Adrenal gland (tissue), 12 donors: ENCODE data around the gene DPYD. TPM values are rescaled to one million over a fixed set of nuclear protein-coding genes. Genes with fewer than 3 reads are reported as not detected.

Source experiments
- DNase-seq, 7 donors: peaks; one replicate each; pipeline ENCODE4 v3.0.0-alpha.2; 2019 to 2020
- H3K27ac ChIP-seq, 5 donors: fragments of 200-600 bp; sonication (generic) in 4 of 5; 1 replicate in 3 of 5; 2 replicates in 2 of 5; pipeline versions ENCODE4 v1.5.1 to v1.8.0; 2016 to 2020; ENCODE audit warnings: mild to moderate bottlenecking in 1 of 5
- H3K27me3 ChIP-seq: fragments of 200-600 bp; 2 replicates; pipeline ENCODE4 v1.8.0; 2021
- H3K36me3 ChIP-seq, 2 donors: fragments of 200-600 bp; replicated peaks in 1 of 2; 1 replicate in 1 of 2; 2 replicates in 1 of 2; pipeline versions ENCODE4 v1.5.1 to v1.8.0; 2018 to 2022
- H3K4me1 ChIP-seq, 2 donors: fragments of 200-600 bp; replicated peaks in 1 of 2; 1 replicate in 1 of 2; 2 replicates in 1 of 2; pipeline versions ENCODE4 v1.5.1 to v1.8.0; 2018 to 2021
- H3K4me3 ChIP-seq, 4 donors: fragments of 200-600 bp; sonication (generic) in 3 of 4; one replicate each; pipeline ENCODE4 v1.5.1; 2016 to 2018
- H3K9me3 ChIP-seq, 3 donors: fragments of 200-600 bp; sonication (generic) in 1 of 3; replicated peaks in 1 of 3; 1 replicate in 2 of 3; 2 replicates in 1 of 3; pipeline versions ENCODE4 v1.5.1 to v1.8.0; 2016 to 2021
- POLR2A ChIP-seq, 2 donors: fragments of 450-650 bp; IDR thresholded peaks; one replicate each; pipeline ENCODE4 v1.6.1; 2017; ENCODE audit warnings: antibody characterized with exemption in 2 of 2, mild to moderate bottlenecking in 2 of 2, moderate library complexity in 1 of 2
- whole genome bisulfite sequencing, 4 donors: extraction: QIAGEN DNeasy Blood & Tissue Kit in 2 of 4; methylation state at CpG; one replicate each; pipeline versions ENCODE4 v1.1.5 to v1.1.7; 2013 to 2017; 5-methylcytosine and 5-hydroxymethylcytosine counted together
- intact Hi-C, 2 donors: fragments of 100-400 bp; cut with DNase I; formaldehyde crosslinking; loops; one replicate each; pipeline versions ENCODE4 v1.14.1 to v1.15.0; 2022 to 2023
- polyA plus RNA-seq, 3 donors: library from polyadenylated mRNA; stranded (reverse); fragments of 200-250 nt in 2 of 3; fragments of 350-450 nt in 1 of 3; fragmentation: Illumina TruSeq in 1 of 3; extraction: RNeasy Lipid Tissue Mini Kit (QIAGEN cat#74804) in 1 of 3; gene quantifications; one replicate each; pipeline ENCODE4 v1.2.3, GENCODE V29; 2013 to 2014
- total RNA-seq, 9 donors: library from RNA; depleted of rRNA in 4 of 9; stranded (reverse); fragments of >200 nt in 4 of 9; fragments of 120-200 nt in 1 of 9; fragmentation: NEBNext Ultra II Directional in 1 of 9; extraction: Animal tissue kit (Norgen Biotek cat#: 25700) in 1 of 9; gene quantifications; one replicate each; pipeline versions ENCODE4 v1.1.0 to v1.2.4, GENCODE V29; 2013 to 2023
- TF ChIP-seq, protein P1 (sequence below), 6 experiments: fragments of 450-650 bp in 4 of 6; fragments of 200-600 bp in 2 of 6; sonication (generic) in 1 of 6; IDR thresholded peaks; 1 replicate in 5 of 6; 2 replicates in 1 of 6; pipeline versions ENCODE4 v1.5.1 to v1.8.0; 2016 to 2021; ENCODE audit warnings: antibody characterized with exemption in 6 of 6, mild to moderate bottlenecking in 2 of 6, moderate library complexity in 1 of 6
- donor health status: healthy with polysubstance abuse.
- donor health status: Bipolar disorder and iron deficiency.
- donor health status: DM: yes; HTN: yes; CAD: no.
- donor health status: DM: no; HTN: no; CAD: no.
- donor health status: DM: no; HTN: no; CAD: no.
- donor health status: DM: yes; HTN: yes; CAD: no.

Gene DPYD
- total and polyA plus RNA-seq, 12 donors = 6.6 to 73.1 (median 30.2) TPM

DNA sequence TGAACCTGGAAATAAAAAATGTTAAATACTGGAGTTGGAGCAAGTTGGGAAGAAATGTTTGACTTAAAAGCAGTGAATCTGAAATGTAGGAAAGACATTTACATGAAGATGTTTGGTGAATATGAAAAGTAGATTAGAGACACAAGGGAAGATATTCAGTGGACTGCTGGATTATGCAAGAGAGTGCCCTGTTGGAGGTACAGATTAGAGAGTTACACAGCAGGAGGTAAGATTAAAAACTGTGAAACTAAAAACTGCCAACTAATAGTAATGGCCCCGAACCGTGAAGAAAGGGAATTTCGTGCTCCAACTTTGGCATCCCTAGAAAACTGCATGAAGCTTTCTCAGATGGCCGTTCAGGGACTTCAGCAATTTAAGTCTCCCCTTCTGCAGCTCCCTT is 375.4 kb downstream of the DPYD start:
- intact Hi-C loops = no loop called here
- WGBS, 4 donors = 87 to 95% (median 91%) methylated on average over 4 of the region's 4 CpGs
- Histone ChIP-seq H3K27ac (no peak overlapping the region), H3K4me1 (no peaks in the 10 kb centered on the region), H3K36me3 (no peaks in the 10 kb centered on the region), H3K9me3 (peaks cover 0 to 4% (median 0%) of the 10 kb centered on the region in 3 donors), H3K27me3 (no peaks in the 10 kb centered on the region), H3K4me3 (no peak overlapping the region)
- TF ChIP-seq, protein P1, sequence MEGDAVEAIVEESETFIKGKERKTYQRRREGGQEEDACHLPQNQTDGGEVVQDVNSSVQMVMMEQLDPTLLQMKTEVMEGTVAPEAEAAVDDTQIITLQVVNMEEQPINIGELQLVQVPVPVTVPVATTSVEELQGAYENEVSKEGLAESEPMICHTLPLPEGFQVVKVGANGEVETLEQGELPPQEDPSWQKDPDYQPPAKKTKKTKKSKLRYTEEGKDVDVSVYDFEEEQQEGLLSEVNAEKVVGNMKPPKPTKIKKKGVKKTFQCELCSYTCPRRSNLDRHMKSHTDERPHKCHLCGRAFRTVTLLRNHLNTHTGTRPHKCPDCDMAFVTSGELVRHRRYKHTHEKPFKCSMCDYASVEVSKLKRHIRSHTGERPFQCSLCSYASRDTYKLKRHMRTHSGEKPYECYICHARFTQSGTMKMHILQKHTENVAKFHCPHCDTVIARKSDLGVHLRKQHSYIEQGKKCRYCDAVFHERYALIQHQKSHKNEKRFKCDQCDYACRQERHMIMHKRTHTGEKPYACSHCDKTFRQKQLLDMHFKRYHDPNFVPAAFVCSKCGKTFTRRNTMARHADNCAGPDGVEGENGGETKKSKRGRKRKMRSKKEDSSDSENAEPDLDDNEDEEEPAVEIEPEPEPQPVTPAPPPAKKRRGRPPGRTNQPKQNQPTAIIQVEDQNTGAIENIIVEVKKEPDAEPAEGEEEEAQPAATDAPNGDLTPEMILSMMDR (IDR thresholded peaks at IDR 0.05) = no peak
- no peak for TF ChIP-seq POLR2A (IDR thresholded peaks at IDR 0.05)
- DNase-seq = no peak

DNA sequence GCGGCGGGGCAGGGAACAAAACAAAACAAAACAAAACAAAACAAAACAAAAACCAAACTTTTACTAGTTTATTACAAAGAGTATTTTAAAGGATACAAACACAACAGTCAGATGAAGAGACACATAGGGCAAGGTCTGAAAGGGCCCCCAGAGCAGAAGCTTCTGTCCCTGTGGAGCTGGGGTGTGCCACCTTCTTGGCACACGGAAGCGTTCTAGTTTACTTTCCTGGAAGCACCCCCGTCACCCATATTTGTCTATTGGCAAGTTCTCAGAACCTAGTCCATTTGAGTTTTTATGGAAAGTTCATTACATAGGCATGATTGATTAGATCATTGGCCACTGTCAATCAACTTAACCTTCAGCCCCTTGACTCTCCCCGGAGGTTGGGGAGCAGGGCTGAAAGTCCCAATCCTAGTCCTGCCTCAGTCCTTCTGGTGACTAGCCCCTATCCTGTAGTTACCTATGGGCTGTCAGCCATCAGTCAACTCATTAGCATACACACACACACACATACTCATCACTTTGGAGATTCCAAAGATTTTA is 380.4 kb downstream of the DPYD start:
- TF ChIP-seq, protein P1 (IDR thresholded peaks at IDR 0.05) = no peak
- no peak for TF ChIP-seq POLR2A (IDR thresholded peaks at IDR 0.05)
- intact Hi-C loops = no loop called here
- Histone ChIP-seq H3K4me3 (no peak overlapping the region), H3K27me3 (no peaks in the 10 kb centered on the region), H3K4me1 (no peaks in the 10 kb centered on the region), H3K36me3 (no peaks in the 10 kb centered on the region), H3K9me3 (peaks cover 0 to 4% (median 0%) of the 10 kb centered on the region in 3 donors), H3K27ac (no peak overlapping the region)
- 94 to 97% (median 96%) methylated on average over 6 of the region's 6 CpGs for WGBS, 4 donors
- DNase-seq = no peak

DNA sequence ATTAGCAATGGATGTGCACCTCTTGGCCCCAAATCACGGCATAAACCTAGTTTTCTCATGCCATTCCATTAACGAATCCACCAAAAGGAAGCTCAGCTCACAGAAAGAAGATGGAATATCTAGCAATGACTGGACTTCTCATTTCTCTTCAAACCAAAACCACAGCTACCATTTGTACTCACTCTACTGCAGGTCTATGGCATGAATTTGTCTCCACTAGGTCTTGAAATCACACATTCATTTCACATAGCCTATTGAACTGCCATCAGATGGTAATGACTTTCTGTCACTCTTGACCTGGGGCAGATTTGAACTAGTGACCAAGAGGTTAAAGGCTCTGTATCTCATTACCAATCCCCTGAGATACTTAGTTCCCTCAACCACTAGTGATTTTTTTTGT is 382.7 kb downstream of the DPYD start:
- no peak for DNase-seq
- Histone ChIP-seq H3K9me3 (peaks cover 0 to 4% (median 0%) of the 10 kb centered on the region in 3 donors), H3K27me3 (no peaks in the 10 kb centered on the region), H3K4me3 (no peak overlapping the region), H3K4me1 (no peaks in the 10 kb centered on the region), H3K36me3 (no peaks in the 10 kb centered on the region), H3K27ac (no peak overlapping the region)
- 91 to 97% (median 96%) methylated on average over 2 of the region's 2 CpGs for WGBS, 4 donors
- intact Hi-C loops = no loop called here
- TF ChIP-seq, protein P1 (IDR thresholded peaks at IDR 0.05) = no peak
- no peak for TF ChIP-seq POLR2A (IDR thresholded peaks at IDR 0.05)

DNA sequence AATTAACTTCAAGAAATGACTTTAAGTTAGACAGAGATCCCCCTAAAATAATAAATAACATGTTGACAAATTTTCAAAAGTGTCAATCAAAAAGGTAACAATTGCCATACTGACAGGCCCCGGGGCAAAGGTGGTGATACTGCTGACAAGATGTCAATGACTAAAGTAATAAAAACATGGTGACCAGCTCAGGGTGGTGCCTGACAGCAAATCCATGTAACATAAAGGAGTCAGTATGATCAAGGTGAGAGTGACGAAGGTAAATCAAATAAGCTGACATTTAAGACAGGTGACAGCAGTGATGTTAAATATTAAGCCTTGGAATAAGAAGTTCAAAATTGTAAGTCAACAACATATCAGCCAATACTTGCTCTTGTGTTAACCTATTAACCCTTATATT is 387.5 kb downstream of the DPYD start:
- no peaks in the 10 kb centered on the region for H3K36me3 ChIP-seq
- H3K9me3 ChIP-seq = no peaks in the 10 kb centered on the region
- no peak overlapping the region for H3K27ac ChIP-seq
- 90 to 98% (median 94%) methylated on average over 2 of the region's 2 CpGs for WGBS, 4 donors
- TF ChIP-seq, protein P1 (IDR thresholded peaks at IDR 0.05) = no peak
- no peak for TF ChIP-seq POLR2A (IDR thresholded peaks at IDR 0.05)
- DNase-seq = no peak
- H3K4me3 ChIP-seq = no peak overlapping the region
- H3K4me1 ChIP-seq = no peaks in the 10 kb centered on the region
- intact Hi-C loops = no loop called here
- no peaks in the 10 kb centered on the region for H3K27me3 ChIP-seq
